H1 (cell line): ENCODE measurements around the gene ACTG2. TPM values are rescaled to one million over a fixed set of nuclear protein-coding genes. Genes with fewer than 3 reads are reported as not detected.

ENCODE experiments used
- EZH2 ChIP-seq: fragments of 200-600 bp; sonication (generic); IDR thresholded peaks from 2 replicates; pipeline ENCODE4 v1.7.1; 2012; ENCODE audit warnings: low read depth, mild to moderate bottlenecking, moderate library complexity, low read length, inconsistent platforms; ENCODE audit not compliant: severe bottlenecking
- NRF1 ChIP-seq: IDR thresholded peaks from 2 replicates; pipeline ENCODE4 v1.6.1; 2011; ENCODE audit warnings: mild to moderate bottlenecking, low read depth, low read length, improper control_type of control experiment
- SAP30 ChIP-seq: fragments of 300-600 bp; sonication (generic); IDR thresholded peaks from 2 replicates; pipeline ENCODE4 v1.7.1; 2012; ENCODE audit warnings: low read length, moderate library complexity, mild to moderate bottlenecking, inconsistent platforms; ENCODE audit not compliant: insufficient read depth, insufficient replicate concordance
- polyA plus RNA-seq, 7 experiments: library from polyadenylated mRNA; depleted of rRNA in 3 of 7; stranded (reverse) in 5 of 7; unstranded in 2 of 7; fragments of >200 nt in 5 of 7; fragments of 200-250 nt in 2 of 7; gene quantifications; 1 replicate in 5 of 7; 2 replicates in 1 of 7; 4 replicates in 1 of 7; pipeline versions ENCODE4 v1.2.1 to v1.2.3, GENCODE V29; 2011 to 2013; ENCODE audit warnings: missing spikeins in 2 of 7, mixed read lengths in 2 of 7
- total RNA-seq: library from RNA; stranded (reverse); fragmentation: NEBNext Ultra II Directional; extraction: Animal tissue kit (Norgen Biotek cat#: 25700); gene quantifications from 2 replicates; pipeline ENCODE4 v1.2.1, GENCODE V29; 2021
- TF ChIP-seq, protein P1 (sequence below): fragments of 300-600 bp; sonication (generic); IDR thresholded peaks from 2 replicates; pipeline ENCODE4 v1.7.1; 2012; ENCODE audit warnings: low read length, moderate library complexity, mild to moderate bottlenecking, inconsistent platforms; ENCODE audit not compliant: insufficient replicate concordance

The ACTG2 gene
- total and polyA plus RNA-seq, 2 of the 8 experiments (the other 6 are each of a cell fraction or from before 2014, with no cell fraction given): 6.2 to 13.7 TPM

- TF ChIP-seq, protein P1, sequence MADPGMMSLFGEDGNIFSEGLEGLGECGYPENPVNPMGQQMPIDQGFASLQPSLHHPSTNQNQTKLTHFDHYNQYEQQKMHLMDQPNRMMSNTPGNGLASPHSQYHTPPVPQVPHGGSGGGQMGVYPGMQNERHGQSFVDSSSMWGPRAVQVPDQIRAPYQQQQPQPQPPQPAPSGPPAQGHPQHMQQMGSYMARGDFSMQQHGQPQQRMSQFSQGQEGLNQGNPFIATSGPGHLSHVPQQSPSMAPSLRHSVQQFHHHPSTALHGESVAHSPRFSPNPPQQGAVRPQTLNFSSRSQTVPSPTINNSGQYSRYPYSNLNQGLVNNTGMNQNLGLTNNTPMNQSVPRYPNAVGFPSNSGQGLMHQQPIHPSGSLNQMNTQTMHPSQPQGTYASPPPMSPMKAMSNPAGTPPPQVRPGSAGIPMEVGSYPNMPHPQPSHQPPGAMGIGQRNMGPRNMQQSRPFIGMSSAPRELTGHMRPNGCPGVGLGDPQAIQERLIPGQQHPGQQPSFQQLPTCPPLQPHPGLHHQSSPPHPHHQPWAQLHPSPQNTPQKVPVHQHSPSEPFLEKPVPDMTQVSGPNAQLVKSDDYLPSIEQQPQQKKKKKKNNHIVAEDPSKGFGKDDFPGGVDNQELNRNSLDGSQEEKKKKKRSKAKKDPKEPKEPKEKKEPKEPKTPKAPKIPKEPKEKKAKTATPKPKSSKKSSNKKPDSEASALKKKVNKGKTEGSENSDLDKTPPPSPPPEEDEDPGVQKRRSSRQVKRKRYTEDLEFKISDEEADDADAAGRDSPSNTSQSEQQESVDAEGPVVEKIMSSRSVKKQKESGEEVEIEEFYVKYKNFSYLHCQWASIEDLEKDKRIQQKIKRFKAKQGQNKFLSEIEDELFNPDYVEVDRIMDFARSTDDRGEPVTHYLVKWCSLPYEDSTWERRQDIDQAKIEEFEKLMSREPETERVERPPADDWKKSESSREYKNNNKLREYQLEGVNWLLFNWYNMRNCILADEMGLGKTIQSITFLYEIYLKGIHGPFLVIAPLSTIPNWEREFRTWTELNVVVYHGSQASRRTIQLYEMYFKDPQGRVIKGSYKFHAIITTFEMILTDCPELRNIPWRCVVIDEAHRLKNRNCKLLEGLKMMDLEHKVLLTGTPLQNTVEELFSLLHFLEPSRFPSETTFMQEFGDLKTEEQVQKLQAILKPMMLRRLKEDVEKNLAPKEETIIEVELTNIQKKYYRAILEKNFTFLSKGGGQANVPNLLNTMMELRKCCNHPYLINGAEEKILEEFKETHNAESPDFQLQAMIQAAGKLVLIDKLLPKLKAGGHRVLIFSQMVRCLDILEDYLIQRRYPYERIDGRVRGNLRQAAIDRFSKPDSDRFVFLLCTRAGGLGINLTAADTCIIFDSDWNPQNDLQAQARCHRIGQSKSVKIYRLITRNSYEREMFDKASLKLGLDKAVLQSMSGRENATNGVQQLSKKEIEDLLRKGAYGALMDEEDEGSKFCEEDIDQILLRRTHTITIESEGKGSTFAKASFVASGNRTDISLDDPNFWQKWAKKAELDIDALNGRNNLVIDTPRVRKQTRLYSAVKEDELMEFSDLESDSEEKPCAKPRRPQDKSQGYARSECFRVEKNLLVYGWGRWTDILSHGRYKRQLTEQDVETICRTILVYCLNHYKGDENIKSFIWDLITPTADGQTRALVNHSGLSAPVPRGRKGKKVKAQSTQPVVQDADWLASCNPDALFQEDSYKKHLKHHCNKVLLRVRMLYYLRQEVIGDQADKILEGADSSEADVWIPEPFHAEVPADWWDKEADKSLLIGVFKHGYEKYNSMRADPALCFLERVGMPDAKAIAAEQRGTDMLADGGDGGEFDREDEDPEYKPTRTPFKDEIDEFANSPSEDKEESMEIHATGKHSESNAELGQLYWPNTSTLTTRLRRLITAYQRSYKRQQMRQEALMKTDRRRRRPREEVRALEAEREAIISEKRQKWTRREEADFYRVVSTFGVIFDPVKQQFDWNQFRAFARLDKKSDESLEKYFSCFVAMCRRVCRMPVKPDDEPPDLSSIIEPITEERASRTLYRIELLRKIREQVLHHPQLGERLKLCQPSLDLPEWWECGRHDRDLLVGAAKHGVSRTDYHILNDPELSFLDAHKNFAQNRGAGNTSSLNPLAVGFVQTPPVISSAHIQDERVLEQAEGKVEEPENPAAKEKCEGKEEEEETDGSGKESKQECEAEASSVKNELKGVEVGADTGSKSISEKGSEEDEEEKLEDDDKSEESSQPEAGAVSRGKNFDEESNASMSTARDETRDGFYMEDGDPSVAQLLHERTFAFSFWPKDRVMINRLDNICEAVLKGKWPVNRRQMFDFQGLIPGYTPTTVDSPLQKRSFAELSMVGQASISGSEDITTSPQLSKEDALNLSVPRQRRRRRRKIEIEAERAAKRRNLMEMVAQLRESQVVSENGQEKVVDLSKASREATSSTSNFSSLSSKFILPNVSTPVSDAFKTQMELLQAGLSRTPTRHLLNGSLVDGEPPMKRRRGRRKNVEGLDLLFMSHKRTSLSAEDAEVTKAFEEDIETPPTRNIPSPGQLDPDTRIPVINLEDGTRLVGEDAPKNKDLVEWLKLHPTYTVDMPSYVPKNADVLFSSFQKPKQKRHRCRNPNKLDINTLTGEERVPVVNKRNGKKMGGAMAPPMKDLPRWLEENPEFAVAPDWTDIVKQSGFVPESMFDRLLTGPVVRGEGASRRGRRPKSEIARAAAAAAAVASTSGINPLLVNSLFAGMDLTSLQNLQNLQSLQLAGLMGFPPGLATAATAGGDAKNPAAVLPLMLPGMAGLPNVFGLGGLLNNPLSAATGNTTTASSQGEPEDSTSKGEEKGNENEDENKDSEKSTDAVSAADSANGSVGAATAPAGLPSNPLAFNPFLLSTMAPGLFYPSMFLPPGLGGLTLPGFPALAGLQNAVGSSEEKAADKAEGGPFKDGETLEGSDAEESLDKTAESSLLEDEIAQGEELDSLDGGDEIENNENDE: no peak
- TF ChIP-seq NRF1: no peak
- TF ChIP-seq EZH2: no peak
- TF ChIP-seq SAP30: no peak
Observed at GRCh38 chr2:73870084-73870483, 22.7 kb upstream of the ACTG2 start (continued).
